K562 treated with DMSO at 1 percent for 24 hours (cell line): ENCODE results near the gene GLOD4. TPM values are rescaled to one million over a fixed set of nuclear protein-coding genes. Genes with fewer than 3 reads are reported as not detected.

Experiments
- total RNA-seq: library from RNA; unstranded; fragments of 300-600 nt; gene quantifications from 2 replicates; pipeline ENCODE4 v1.2.3, GENCODE V29; 2022; ENCODE audit warnings: low read depth; ENCODE audit not compliant: insufficient read depth

Gene GLOD4
- 27.3 and 30.6 TPM in 2 replicates for total RNA-seq

GRCh38 chr17:781805-782731 is at the start of gene GLOD4, which contains the start of gene MRM3:
Gene GLOD4, minus strand, starts transcription at chr17:782280. Its CDS starts 25 bp downstream, at chr17:782255.
Gene MRM3, plus strand, starts transcription at chr17:782353. Its CDS starts 26 bp downstream, at chr17:782379.

GRCh38 chr17:752002-752619 is 30.0 kb downstream of the GLOD4 start, which contains the start of gene GEMIN4:
Gene GEMIN4, minus strand, starts transcription at chr17:752264. Its CDS starts 122 bp downstream, at chr17:752142.

GRCh38 chr17:732067-732901 is 49.8 kb downstream of the GLOD4 start, which contains the start of gene TLCD3A:
Gene TLCD3A, plus strand, starts transcription at chr17:732596. Its CDS starts 52 bp downstream, at chr17:732648.

Other genes with a start within 250 kb of the GLOD4 start
- gene VPS53, start 67.4 kb downstream of the GLOD4 start, total RNA-seq: 5.8 and 6.4 TPM in 2 replicates
- gene TLCD3A, start 49.7 kb downstream of the GLOD4 start, total RNA-seq: 6.3 and 6.5 TPM in 2 replicates
- gene GEMIN4, start 30.0 kb downstream of the GLOD4 start, total RNA-seq: 18.0 and 18.4 TPM in 2 replicates
- gene MRM3, start 73 bp upstream of the GLOD4 start, total RNA-seq: 15.2 and 17.7 TPM in 2 replicates
- gene NXN, start 197.5 kb upstream of the GLOD4 start, total RNA-seq: 1.1 and 2.1 TPM in 2 replicates
- 6.1 and 6.9 TPM in 2 replicates for gene TIMM22, start 214.8 kb upstream of the GLOD4 start, total RNA-seq